Measurements from ENCODE around the gene ARHGEF28.
A peak's percentile ranks its signal among the peaks of the same experiment; 100 is the strongest.

The ARHGEF28 gene

GRCh38 chr5:73691302-73692080 is 65.5 kb downstream of the ARHGEF28 start:
- in situ Hi-C loops (cut with HindIII; ENCODE audit: low pct_ligation_motif_present, low sequenced_read_pairs), result no loop called here
- TF ChIP-seq, protein P1, sequence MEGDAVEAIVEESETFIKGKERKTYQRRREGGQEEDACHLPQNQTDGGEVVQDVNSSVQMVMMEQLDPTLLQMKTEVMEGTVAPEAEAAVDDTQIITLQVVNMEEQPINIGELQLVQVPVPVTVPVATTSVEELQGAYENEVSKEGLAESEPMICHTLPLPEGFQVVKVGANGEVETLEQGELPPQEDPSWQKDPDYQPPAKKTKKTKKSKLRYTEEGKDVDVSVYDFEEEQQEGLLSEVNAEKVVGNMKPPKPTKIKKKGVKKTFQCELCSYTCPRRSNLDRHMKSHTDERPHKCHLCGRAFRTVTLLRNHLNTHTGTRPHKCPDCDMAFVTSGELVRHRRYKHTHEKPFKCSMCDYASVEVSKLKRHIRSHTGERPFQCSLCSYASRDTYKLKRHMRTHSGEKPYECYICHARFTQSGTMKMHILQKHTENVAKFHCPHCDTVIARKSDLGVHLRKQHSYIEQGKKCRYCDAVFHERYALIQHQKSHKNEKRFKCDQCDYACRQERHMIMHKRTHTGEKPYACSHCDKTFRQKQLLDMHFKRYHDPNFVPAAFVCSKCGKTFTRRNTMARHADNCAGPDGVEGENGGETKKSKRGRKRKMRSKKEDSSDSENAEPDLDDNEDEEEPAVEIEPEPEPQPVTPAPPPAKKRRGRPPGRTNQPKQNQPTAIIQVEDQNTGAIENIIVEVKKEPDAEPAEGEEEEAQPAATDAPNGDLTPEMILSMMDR (IDR thresholded peaks at IDR 0.05; ENCODE audit: low read depth, low read length, missing control alignments), result no peak

GRCh38 chr5:73692166-73692640 is 66.2 kb downstream of the ARHGEF28 start:
- no peaks in the 10 kb centered on the region for H3K27me3 ChIP-seq (replicated peaks)
- in situ Hi-C loops (cut with HindIII; ENCODE audit: low pct_ligation_motif_present, low sequenced_read_pairs), result no loop called here
- DNase-seq, result peak; percentile 80
- H3K4me3 ChIP-seq (ENCODE audit: low read depth, low read length), result no peak overlapping the region
- H3K36me3 ChIP-seq (replicated peaks), result no peaks in the 10 kb centered on the region
- TF ChIP-seq, protein P1 (IDR thresholded peaks at IDR 0.05; ENCODE audit: low read depth, low read length, missing control alignments), result no peak
- H3K27ac ChIP-seq, result peak overlapping the region; percentile 60

More at GRCh38 chr5:73691302-73692080, 65.5 kb downstream of the ARHGEF28 start:
- no peak overlapping the region for H3K4me3 ChIP-seq (ENCODE audit: low read depth, low read length)
- peak overlapping the region; percentile 60 for H3K27ac ChIP-seq
- DNase-seq, result no peak
- H3K27me3 ChIP-seq (replicated peaks), result no peaks in the 10 kb centered on the region
- H3K36me3 ChIP-seq (replicated peaks), result no peaks in the 10 kb centered on the region

GRCh38 chr5:73692981-73693380 is 67.0 kb downstream of the ARHGEF28 start:
- H3K4me3 ChIP-seq (ENCODE audit: low read depth, low read length), result no peak overlapping the region
- no peaks in the 10 kb centered on the region for H3K27me3 ChIP-seq (replicated peaks)
- TF ChIP-seq, protein P1 (IDR thresholded peaks at IDR 0.05; ENCODE audit: low read depth, low read length, missing control alignments), result no peak
- H3K36me3 ChIP-seq (replicated peaks), result no peaks in the 10 kb centered on the region
- no peak for DNase-seq
- H3K27ac ChIP-seq, result peak overlapping the region; percentile 60
- in situ Hi-C loops (cut with HindIII; ENCODE audit: low pct_ligation_motif_present, low sequenced_read_pairs), result no loop called here

DNA sequence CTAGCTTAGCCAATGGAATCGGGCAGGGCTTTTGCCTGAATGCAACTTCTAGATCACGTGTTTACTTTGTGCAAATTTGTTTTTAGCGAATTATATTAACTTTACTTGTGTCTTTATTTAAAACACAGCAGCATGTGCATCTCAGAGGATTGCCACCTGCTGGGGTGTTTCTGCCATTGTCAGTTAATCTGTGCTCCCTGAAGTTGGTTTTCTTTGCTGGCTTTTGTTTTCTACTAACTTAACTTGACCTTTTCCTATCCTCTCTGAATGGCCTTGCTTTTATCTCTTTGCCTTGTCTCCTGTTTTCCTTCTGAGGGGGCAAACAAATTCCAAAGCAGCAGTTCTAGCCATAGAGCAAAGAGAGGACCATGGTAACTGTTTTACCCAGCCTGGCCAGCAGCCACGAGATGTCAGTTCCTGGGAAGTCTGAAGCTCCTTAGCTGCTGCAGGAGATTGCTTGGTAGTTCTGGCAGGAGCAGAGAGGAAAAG is 67.6 kb downstream of the ARHGEF28 start:
- TF ChIP-seq, protein P1 (IDR thresholded peaks at IDR 0.05; ENCODE audit: low read depth, low read length, missing control alignments), result peak; percentile 76
- in situ Hi-C loops (cut with HindIII; ENCODE audit: low pct_ligation_motif_present, low sequenced_read_pairs), result no loop called here
- Histone ChIP-seq H3K27ac (peak overlapping the region; percentile 60), H3K27me3 (replicated peaks) (no peaks in the 10 kb centered on the region), H3K36me3 (replicated peaks) (no peaks in the 10 kb centered on the region), H3K4me3 (ENCODE audit: low read depth, low read length) (no peak overlapping the region)
- peak; percentile 53 for DNase-seq

DNA sequence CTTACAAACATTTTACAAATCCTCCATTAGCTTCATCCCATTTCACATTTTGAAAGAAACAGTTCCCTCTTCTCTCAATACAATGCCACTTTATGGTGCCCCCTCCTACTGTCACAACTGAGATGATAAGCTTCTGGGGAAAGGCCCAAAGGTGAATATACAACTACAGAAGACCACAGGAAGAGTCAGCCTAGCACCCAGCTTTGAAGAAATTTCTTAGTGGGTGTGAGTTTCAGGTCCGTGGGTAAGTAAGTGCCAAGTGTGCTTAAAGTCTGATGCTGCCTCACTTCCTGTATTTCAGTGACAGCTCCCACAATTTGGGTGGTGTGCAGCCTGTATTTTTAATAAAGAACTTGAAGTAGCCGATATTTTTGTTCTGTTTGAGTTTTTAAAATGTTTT is 68.1 kb downstream of the ARHGEF28 start:
- TF ChIP-seq, protein P1 (IDR thresholded peaks at IDR 0.05; ENCODE audit: low read depth, low read length, missing control alignments), result no peak
- no peak overlapping the region for H3K4me3 ChIP-seq (ENCODE audit: low read depth, low read length)
- DNase-seq, result no peak
- in situ Hi-C loops (cut with HindIII; ENCODE audit: low pct_ligation_motif_present, low sequenced_read_pairs), result no loop called here
- H3K27ac ChIP-seq, result no peak overlapping the region
- H3K27me3 ChIP-seq (replicated peaks), result no peaks in the 10 kb centered on the region
- H3K36me3 ChIP-seq (replicated peaks), result no peaks in the 10 kb centered on the region

Measured in brain microvascular endothelial cell (primary cell).